Mucosa of descending colon (tissue), 3 donors: ENCODE results near the gene CCDC85C. TPM values are rescaled to one million over a fixed set of nuclear protein-coding genes. Genes with fewer than 3 reads are reported as not detected.

Source experiments
- ATAC-seq: fragments of 200-7000 bp; cut with Tn5 transposase; one replicate; pipeline ENCODE4 v1.9.1; 2020; ENCODE audit warnings: mild to moderate bottlenecking, moderate library complexity
- DNase-seq, 3 donors: peaks; one replicate each; pipeline ENCODE4 v3.0.0-alpha.2; 2020
- H3K36me3 ChIP-seq: fragments of 200-600 bp; one replicate; pipeline ENCODE4 v1.8.0; 2021; ENCODE audit warnings: low read depth, mild to moderate bottlenecking
- H3K4me1 ChIP-seq: fragments of 200-600 bp; one replicate; pipeline ENCODE4 v1.8.0; 2021; ENCODE audit warnings: low read depth, mild to moderate bottlenecking
- H3K4me3 ChIP-seq: fragments of 200-600 bp; one replicate; pipeline ENCODE4 v1.8.0; 2021; ENCODE audit warnings: mild to moderate bottlenecking
- H3K9me3 ChIP-seq: fragments of 200-600 bp; one replicate; pipeline ENCODE4 v1.8.0; 2021; ENCODE audit warnings: mild to moderate bottlenecking
- intact Hi-C, 2 donors: fragments of 100-400 bp; cut with DNase I in 1 of 2; cut with micrococcal nuclease in 1 of 2; formaldehyde crosslinking; loops; one replicate each; pipeline versions ENCODE4 v1.11.0 to v1.11.1; 2022; cut with DNase I, micrococcal nuclease
- total RNA-seq, 3 donors: library from RNA; stranded (reverse); fragmentation: NEBNext Ultra II Directional in 2 of 3; extraction: Animal tissue kit (Norgen Biotek cat#: 25700) in 2 of 3; gene quantifications; one replicate each; pipeline versions ENCODE4 v1.2.1 to v1.2.4, GENCODE V29; 2021 to 2023
- TF ChIP-seq, protein P1 (sequence below): fragments of 200-600 bp; IDR thresholded peaks from one replicate; pipeline ENCODE4 v1.8.0; 2022; ENCODE audit warnings: antibody characterized with exemption, mild to moderate bottlenecking
- donor health status: DM: no; HTN: no; CAD: no; lungs with moderate emphysema.
- donor health status: DM: no; HTN: no; CAD: no.
- donor health status: DM: no; HTN: yes; CAD: no.

CCDC85C gene
- total RNA-seq, 3 donors from 2014 or later, result 66.2 to 102 (median 66.2) TPM

DNA sequence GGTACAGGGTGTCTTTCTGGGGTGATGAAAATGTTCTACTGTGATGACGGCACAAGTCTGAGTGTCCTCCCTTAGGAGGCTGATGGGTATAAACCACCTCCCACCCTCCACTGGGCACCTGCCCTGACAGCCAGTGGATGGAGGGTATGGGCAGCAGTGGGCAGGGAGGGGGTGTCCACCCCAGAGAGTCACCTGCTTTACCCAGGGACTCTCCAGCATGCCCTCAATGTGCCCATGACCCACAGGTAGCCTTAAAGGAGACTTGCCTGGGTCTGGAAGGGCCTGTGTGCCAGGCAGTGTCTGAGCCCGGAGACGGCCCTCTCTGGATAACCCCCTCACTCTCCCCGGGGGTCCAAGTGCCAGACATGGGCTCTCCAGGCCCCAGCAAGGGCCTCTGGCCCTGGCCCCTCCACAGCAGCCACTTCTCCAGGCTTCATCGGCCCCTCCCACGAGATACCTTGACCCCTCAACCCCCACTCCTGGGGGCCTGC is 84.0 kb downstream of the CCDC85C start:
- ATAC-seq (no peak), DNase-seq (peak in 2 of 3 donors; percentile 16 to 34)
- Histone ChIP-seq H3K9me3 (no peaks in the 10 kb centered on the region), H3K4me3 (no peak overlapping the region), H3K4me1 (peaks cover 27% of the 10 kb centered on the region), H3K36me3 (no peaks in the 10 kb centered on the region)
- TF ChIP-seq, protein P1, sequence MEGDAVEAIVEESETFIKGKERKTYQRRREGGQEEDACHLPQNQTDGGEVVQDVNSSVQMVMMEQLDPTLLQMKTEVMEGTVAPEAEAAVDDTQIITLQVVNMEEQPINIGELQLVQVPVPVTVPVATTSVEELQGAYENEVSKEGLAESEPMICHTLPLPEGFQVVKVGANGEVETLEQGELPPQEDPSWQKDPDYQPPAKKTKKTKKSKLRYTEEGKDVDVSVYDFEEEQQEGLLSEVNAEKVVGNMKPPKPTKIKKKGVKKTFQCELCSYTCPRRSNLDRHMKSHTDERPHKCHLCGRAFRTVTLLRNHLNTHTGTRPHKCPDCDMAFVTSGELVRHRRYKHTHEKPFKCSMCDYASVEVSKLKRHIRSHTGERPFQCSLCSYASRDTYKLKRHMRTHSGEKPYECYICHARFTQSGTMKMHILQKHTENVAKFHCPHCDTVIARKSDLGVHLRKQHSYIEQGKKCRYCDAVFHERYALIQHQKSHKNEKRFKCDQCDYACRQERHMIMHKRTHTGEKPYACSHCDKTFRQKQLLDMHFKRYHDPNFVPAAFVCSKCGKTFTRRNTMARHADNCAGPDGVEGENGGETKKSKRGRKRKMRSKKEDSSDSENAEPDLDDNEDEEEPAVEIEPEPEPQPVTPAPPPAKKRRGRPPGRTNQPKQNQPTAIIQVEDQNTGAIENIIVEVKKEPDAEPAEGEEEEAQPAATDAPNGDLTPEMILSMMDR, result no peak
- intact Hi-C loops, result loop anchor here (2.0 kb wide), 2 partner anchors 107 to 109 kb away; no protein-coding TSS in a partner anchor

DNA sequence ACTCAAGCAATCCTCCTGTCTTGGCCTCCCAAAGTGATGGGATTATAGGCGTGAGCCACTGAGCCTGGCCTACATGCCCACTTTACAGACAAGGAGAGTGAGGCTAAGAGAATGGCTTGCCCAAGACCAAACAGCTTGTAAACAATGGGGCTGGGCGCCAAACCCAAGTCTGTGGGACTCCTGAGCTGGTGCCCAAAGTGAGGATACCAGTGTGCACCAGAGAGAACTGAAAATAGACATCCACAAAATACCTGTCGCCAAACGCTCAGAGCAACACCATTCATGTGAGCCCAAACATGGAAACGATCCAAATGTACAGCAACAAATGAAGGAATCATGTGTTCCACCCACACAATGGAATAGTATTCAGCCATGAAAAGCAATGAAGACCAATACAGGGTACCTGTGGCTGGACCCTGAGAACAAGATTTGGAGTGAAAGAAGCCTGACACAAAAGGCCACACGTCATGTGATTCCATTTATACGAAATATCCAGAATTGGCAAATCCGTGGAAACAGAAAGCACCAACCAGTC is 84.6 kb downstream of the CCDC85C start:
- no peak overlapping the region for H3K4me3 ChIP-seq
- intact Hi-C loops, result loop anchor here (2.0 kb wide), 2 partner anchors 107 to 109 kb away; no protein-coding TSS in a partner anchor

DNA sequence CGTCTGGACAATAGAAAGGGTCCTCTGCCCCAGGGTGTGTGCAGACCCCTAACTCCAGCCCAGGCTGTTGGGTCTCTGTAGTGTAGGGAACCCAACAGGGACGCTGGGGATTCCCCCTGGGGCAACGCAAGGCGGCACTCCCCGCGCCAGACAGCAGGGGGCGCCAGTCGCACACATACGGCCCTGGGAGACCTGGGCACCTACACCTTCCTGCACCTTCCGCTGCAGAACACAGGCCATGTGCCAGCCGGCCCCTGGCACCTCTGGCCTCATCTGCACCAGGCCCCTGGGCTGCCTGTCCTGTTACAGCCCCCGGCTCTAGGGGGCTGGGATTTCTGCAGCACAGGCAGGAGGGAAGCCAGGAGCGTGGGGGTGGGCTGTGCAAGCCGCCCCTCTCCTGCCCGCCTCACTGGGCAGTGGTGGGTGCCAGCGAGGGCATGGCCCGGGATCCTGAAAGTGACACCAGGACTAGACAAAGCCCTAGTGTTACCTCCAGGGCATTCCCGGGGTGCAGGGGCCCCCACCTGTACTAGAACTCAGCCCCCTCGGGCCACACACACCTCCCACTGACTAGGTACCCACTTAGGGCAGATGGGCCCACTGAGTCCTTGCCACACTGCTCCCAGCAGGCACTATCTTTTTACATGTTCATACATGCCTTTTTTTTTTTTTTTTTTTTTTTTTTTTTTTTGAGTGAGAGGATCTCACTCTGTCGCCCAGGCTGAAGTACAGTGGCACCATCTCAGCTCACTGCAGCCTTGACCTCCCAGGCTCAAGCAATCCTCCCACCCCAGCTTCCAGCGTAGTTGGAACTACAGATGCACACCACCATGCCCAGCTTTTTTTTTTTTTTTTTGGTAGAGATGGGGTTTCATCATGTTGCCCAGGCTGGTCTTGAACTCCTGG is 85.3 kb downstream of the CCDC85C start:
- ATAC-seq (peak; percentile 87), DNase-seq (peak; percentile 79 to 92 (median 91))
- Histone ChIP-seq H3K9me3 (no peaks in the 10 kb centered on the region), H3K4me1 (peaks cover 15% of the 10 kb centered on the region), H3K36me3 (no peaks in the 10 kb centered on the region), H3K4me3 (no peak overlapping the region)
- intact Hi-C loops, result loop anchor here (2.0 kb wide), 2 partner anchors 108 to 110 kb away; no protein-coding TSS in a partner anchor
- TF ChIP-seq, protein P1, result peak; percentile 97

More for the DNA sequence above, 84.6 kb downstream of the CCDC85C start:
- peak in 1 of 3 donors; percentile 19 for DNase-seq
- peaks cover 22% of the 10 kb centered on the region for H3K4me1 ChIP-seq
- TF ChIP-seq, protein P1, result no peak
- no peak for ATAC-seq
- H3K36me3 ChIP-seq, result no peaks in the 10 kb centered on the region
- no peaks in the 10 kb centered on the region for H3K9me3 ChIP-seq

DNA sequence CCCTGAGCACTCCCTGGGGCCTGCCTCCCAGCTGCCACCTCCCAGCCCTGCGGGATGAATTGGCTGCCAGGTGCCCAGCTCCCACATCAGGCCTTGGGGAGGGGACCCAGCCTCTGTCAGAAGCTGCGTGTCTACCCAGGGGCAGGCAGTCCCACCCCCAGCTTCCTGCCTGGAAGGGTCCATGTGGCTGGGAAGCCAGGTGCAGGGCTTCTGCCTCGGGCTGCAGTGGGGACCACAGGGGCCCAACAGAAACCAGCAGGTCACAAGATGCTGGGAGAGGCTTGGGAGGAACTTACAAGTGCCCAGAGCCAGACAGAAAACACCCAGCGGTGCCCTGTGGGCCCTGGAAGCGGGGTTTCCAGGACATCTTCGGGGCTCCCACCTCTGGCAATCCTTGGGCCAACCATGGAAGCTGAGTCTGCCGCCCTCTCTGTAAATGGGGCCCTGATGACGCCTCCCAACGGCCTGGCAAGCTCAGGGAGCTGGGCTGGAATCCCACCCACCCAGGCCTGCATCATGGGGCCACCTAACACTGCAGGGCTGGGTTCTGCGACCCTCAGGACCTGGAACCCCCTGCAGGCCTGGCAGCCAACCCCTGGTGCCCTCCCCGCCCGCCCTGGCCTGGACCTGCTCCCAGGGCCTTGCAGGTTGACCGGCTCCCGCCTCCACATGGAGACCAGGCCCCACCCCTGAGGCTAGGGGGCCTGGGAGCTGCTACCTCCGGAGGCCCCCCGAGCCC is 86.2 kb downstream of the CCDC85C start:
- TF ChIP-seq, protein P1, result no peak
- DNase-seq (peak in 1 of 3 donors; percentile 52), ATAC-seq (no peak)
- Histone ChIP-seq H3K4me3 (no peak overlapping the region), H3K9me3 (no peaks in the 10 kb centered on the region), H3K4me1 (peaks cover 8% of the 10 kb centered on the region), H3K36me3 (no peaks in the 10 kb centered on the region)
- intact Hi-C loops, result loop anchor here (2.0 kb wide), 2 partner anchors 109 to 111 kb away; no protein-coding TSS in a partner anchor

DNA sequence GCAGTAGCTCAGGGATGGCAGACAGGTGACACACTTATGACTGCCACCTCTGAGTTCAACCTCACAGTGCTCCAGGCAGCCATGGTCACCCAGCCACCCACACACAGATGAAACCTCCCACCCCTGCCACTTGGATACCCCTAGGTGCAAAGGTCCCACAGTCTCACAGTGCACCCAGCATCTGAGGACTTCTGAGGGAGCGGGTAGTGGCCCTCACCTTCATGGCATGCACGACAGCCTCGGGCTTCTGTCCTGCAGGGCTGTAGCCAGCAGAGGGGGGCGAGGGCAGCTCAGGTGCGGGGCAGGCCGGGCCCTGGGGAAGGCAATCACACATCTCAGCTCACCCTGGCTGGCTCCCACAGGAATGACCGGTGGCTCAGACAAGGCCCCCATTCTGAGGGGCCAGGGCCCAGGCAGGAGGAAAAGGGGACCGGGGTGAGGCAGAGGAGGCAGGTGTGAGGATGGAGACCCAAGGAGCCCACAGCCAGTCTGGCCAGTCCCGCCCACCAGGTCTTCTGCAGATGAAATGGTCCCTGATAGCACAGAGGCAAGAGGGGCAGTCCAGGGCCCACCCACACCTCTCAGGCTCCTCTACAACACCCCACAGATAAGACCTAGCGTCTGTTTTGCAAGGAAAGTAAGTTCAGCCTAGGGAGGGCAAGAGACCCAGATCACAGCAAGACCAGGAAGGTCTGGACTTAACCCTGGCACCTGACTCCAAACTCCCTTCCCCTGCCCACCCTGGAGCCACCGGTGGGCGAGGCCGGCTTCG is 87.0 kb downstream of the CCDC85C start:
- intact Hi-C loops, result no loop called here
- Histone ChIP-seq H3K4me1 (peaks cover 8% of the 10 kb centered on the region), H3K36me3 (no peaks in the 10 kb centered on the region), H3K4me3 (no peak overlapping the region), H3K9me3 (no peaks in the 10 kb centered on the region)
- ATAC-seq (no peak), DNase-seq (no peak)
- TF ChIP-seq, protein P1, result no peak
